ENCODE measurements around the gene DIP2B.
"Not testable (repeated sequence)": the region's sequence is repeated elsewhere in the genome, so short reads cannot be mapped to it uniquely, and the experiment has no call there.

Gene DIP2B

GRCh38 chr12:50508414-50508813, 3.6 kb downstream of the DIP2B start:
- DNase-seq (ENCODE audit: low spot score in 2 of 2) (no peak), ATAC-seq (replicated peaks; ENCODE audit: extremely low read depth, poor library complexity, severe bottlenecking) (no peak)
- Mint-ChIP-seq H3K4me1 (peaks cover 48% of the 10 kb centered on the region), H3K27ac (ENCODE audit: low read depth) (no peak overlapping the region), H3K4me3 (no peak overlapping the region), H3K36me3 (ENCODE audit: insufficient read depth) (peaks cover 8% of the 10 kb centered on the region), H3K9me3 (no peaks in the 10 kb centered on the region), H3K27me3 (no peaks in the 10 kb centered on the region)

GRCh38 chr12:50508970-50509663, 4.3 kb downstream of the DIP2B start:
- ATAC-seq (replicated peaks; ENCODE audit: extremely low read depth, poor library complexity, severe bottlenecking) (no peak), DNase-seq (ENCODE audit: low spot score in 2 of 2) (no peak)
- no peak overlapping the region for H3K27ac Mint-ChIP-seq (ENCODE audit: low read depth)
- no peaks in the 10 kb centered on the region for H3K27me3 Mint-ChIP-seq
- H3K36me3 Mint-ChIP-seq (ENCODE audit: insufficient read depth): peaks cover 8% of the 10 kb centered on the region
- peaks cover 49% of the 10 kb centered on the region for H3K4me1 Mint-ChIP-seq
- H3K9me3 Mint-ChIP-seq: no peaks in the 10 kb centered on the region
- no peak overlapping the region for H3K4me3 Mint-ChIP-seq

- H3K27me3 Mint-ChIP-seq: no peaks in the 10 kb centered on the region
- H3K4me1 Mint-ChIP-seq: peaks cover 24% of the 10 kb centered on the region
- no peaks in the 10 kb centered on the region for H3K36me3 Mint-ChIP-seq (ENCODE audit: insufficient read depth)
- H3K4me3 Mint-ChIP-seq: peak overlapping the region; percentile 40
- DNase-seq (ENCODE audit: low spot score in 2 of 2) (no peak), ATAC-seq (replicated peaks; ENCODE audit: extremely low read depth, poor library complexity, severe bottlenecking) (no peak)
- peak overlapping the region; percentile 6 for H3K27ac Mint-ChIP-seq (ENCODE audit: low read depth)
- no peaks in the 10 kb centered on the region for H3K9me3 Mint-ChIP-seq
Measured at GRCh38 chr12:50514526-50515276, 9.9 kb downstream of the DIP2B start.

- Mint-ChIP-seq H3K36me3 (ENCODE audit: insufficient read depth) (no peaks in the 10 kb centered on the region), H3K4me1 (peaks cover 23% of the 10 kb centered on the region), H3K27ac (ENCODE audit: low read depth) (peak overlapping the region; percentile 10), H3K4me3 (no peak overlapping the region), H3K27me3 (no peaks in the 10 kb centered on the region), H3K9me3 (no peaks in the 10 kb centered on the region)
- DNase-seq (ENCODE audit: low spot score in 2 of 2): no peak
- ATAC-seq (replicated peaks; ENCODE audit: extremely low read depth, poor library complexity, severe bottlenecking): no peak
Measured at GRCh38 chr12:50515587-50515986, 10.8 kb downstream of the DIP2B start.

GRCh38 chr12:50517421-50518048, 12.8 kb downstream of the DIP2B start:
- Mint-ChIP-seq H3K4me3 (no peak overlapping the region), H3K4me1 (peaks cover 23% of the 10 kb centered on the region), H3K9me3 (no peaks in the 10 kb centered on the region)

GRCh38 chr12:50518090-50518489, 13.3 kb downstream of the DIP2B start:
- Mint-ChIP-seq H3K27ac (ENCODE audit: low read depth) (no peak overlapping the region), H3K36me3 (ENCODE audit: insufficient read depth) (no peaks in the 10 kb centered on the region), H3K4me3 (no peak overlapping the region), H3K9me3 (no peaks in the 10 kb centered on the region), H3K4me1 (peaks cover 23% of the 10 kb centered on the region), H3K27me3 (no peaks in the 10 kb centered on the region)
- ATAC-seq (replicated peaks; ENCODE audit: extremely low read depth, poor library complexity, severe bottlenecking) (no peak), DNase-seq (ENCODE audit: low spot score in 2 of 2) (no peak)

More at GRCh38 chr12:50517421-50518048, 12.8 kb downstream of the DIP2B start:
- DNase-seq (ENCODE audit: low spot score in 2 of 2) (no peak), ATAC-seq (replicated peaks; ENCODE audit: extremely low read depth, poor library complexity, severe bottlenecking) (peak; percentile 60)
- H3K27ac Mint-ChIP-seq (ENCODE audit: low read depth): no peak overlapping the region
- no peaks in the 10 kb centered on the region for H3K27me3 Mint-ChIP-seq
- no peaks in the 10 kb centered on the region for H3K36me3 Mint-ChIP-seq (ENCODE audit: insufficient read depth)

GRCh38 chr12:50519353-50519752, 14.6 kb downstream of the DIP2B start:
- Mint-ChIP-seq H3K4me1 (peaks cover 26% of the 10 kb centered on the region), H3K9me3 (no peaks in the 10 kb centered on the region), H3K27me3 (no peaks in the 10 kb centered on the region), H3K36me3 (ENCODE audit: insufficient read depth) (no peaks in the 10 kb centered on the region), H3K27ac (ENCODE audit: low read depth) (no peak overlapping the region), H3K4me3 (no peak overlapping the region)
- ATAC-seq (replicated peaks; ENCODE audit: extremely low read depth, poor library complexity, severe bottlenecking) (no peak), DNase-seq (ENCODE audit: low spot score in 2 of 2) (no peak)

GRCh38 chr12:50520416-50521207, 15.8 kb downstream of the DIP2B start:
- H3K4me1 Mint-ChIP-seq: peaks cover 18% of the 10 kb centered on the region
- no peaks in the 10 kb centered on the region for H3K36me3 Mint-ChIP-seq (ENCODE audit: insufficient read depth)
- H3K9me3 Mint-ChIP-seq: no peaks in the 10 kb centered on the region
- no peak for DNase-seq (ENCODE audit: low spot score in 2 of 2)
- H3K27me3 Mint-ChIP-seq: no peaks in the 10 kb centered on the region
- H3K4me3 Mint-ChIP-seq: no peak overlapping the region
- ATAC-seq (replicated peaks; ENCODE audit: extremely low read depth, poor library complexity, severe bottlenecking): no peak
- no peak overlapping the region for H3K27ac Mint-ChIP-seq (ENCODE audit: low read depth)

GRCh38 chr12:50521781-50522180, 17.0 kb downstream of the DIP2B start:
- H3K9me3 Mint-ChIP-seq; H3K4me3 Mint-ChIP-seq; DNase-seq (ENCODE audit: low spot score in 2 of 2); H3K36me3 Mint-ChIP-seq (ENCODE audit: insufficient read depth); H3K27me3 Mint-ChIP-seq; ATAC-seq (replicated peaks; ENCODE audit: extremely low read depth, poor library complexity, severe bottlenecking); H3K27ac Mint-ChIP-seq (ENCODE audit: low read depth): not testable (repeated sequence)
- H3K4me1 Mint-ChIP-seq: peaks cover 19% of the 10 kb centered on the region

GRCh38 chr12:50523772-50524171, 19.0 kb downstream of the DIP2B start:
- Mint-ChIP-seq H3K4me1 (peaks cover 25% of the 10 kb centered on the region), H3K36me3 (ENCODE audit: insufficient read depth) (peaks cover 1% of the 10 kb centered on the region), H3K9me3 (no peaks in the 10 kb centered on the region), H3K4me3 (no peak overlapping the region), H3K27ac (ENCODE audit: low read depth) (no peak overlapping the region), H3K27me3 (no peaks in the 10 kb centered on the region)
- no peak for DNase-seq (ENCODE audit: low spot score in 2 of 2)
- no peak for ATAC-seq (replicated peaks; ENCODE audit: extremely low read depth, poor library complexity, severe bottlenecking)

GRCh38 chr12:50524621-50525020, 19.8 kb downstream of the DIP2B start:
- Mint-ChIP-seq H3K36me3 (ENCODE audit: insufficient read depth) (peaks cover 1% of the 10 kb centered on the region), H3K4me3 (no peak overlapping the region), H3K27ac (ENCODE audit: low read depth) (peak overlapping the region; percentile 49), H3K4me1 (peaks cover 32% of the 10 kb centered on the region), H3K9me3 (no peaks in the 10 kb centered on the region), H3K27me3 (no peaks in the 10 kb centered on the region)
- DNase-seq (ENCODE audit: low spot score in 2 of 2) (no peak), ATAC-seq (replicated peaks; ENCODE audit: extremely low read depth, poor library complexity, severe bottlenecking) (no peak)

- ATAC-seq (replicated peaks; ENCODE audit: extremely low read depth, poor library complexity, severe bottlenecking) (no peak), DNase-seq (ENCODE audit: low spot score in 2 of 2) (no peak)
- Mint-ChIP-seq H3K9me3 (no peaks in the 10 kb centered on the region), H3K36me3 (ENCODE audit: insufficient read depth) (peaks cover 1% of the 10 kb centered on the region), H3K27ac (ENCODE audit: low read depth) (peak overlapping the region; percentile 49), H3K27me3 (no peaks in the 10 kb centered on the region), H3K4me3 (no peak overlapping the region), H3K4me1 (peaks cover 32% of the 10 kb centered on the region)
Measured at GRCh38 chr12:50525422-50525821, 20.6 kb downstream of the DIP2B start.
